Activated CD4-positive, alpha-beta T cell treated with anti-CD3 and anti-CD28 coated beads for 48 hours (primary cell): ENCODE measurements around the gene EFCAB6.

Source experiments
- DNase-seq: peaks from one replicate; pipeline ENCODE4 v3.0.0-alpha.2; 2020

EFCAB6 gene

GRCh38 chr22:43829904-43830851, 18.1 kb upstream of the EFCAB6 start:
- no peak for DNase-seq

DNA sequence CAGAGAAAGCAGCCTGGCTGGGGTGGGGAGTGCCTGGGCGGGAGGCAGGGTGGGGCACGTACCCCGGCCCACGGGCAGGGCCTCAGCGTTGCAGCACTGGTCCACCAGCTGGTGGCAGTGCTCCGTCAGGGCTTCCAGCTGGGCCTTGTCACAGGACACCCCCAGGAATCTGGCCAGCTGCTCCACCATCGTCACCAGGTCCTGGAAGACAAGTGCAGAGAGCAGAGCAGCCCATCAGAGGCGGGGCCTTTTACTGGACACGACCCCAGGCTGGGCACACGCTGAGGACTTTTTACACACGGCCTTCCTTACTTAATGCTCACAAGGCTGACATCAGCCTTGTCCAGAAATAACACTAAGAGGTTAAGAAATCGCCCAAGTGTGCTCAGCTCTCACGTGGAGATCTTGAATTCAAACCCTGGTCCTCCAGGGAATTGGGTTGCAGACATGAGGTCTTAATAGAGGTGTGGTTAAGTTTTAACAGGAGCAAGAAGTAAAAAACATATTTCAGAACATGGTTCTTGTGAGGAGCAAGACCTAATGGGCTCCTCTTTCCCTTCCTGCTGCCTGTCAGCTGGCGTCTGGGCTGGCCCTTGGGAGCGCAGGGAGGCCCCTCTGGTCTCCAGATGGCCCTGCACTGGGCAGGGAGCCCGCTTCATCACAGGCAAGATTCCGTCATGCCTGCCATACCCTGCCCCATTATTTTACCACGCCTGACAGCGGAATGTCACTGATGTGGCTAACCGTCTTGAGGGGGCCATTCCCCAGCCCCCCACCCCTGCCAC, 17.1 kb upstream of the EFCAB6 start:
- DNase-seq, result no peak

- DNase-seq, result no peak
These were observed 16.6 kb upstream of the EFCAB6 start for GRCh38 chr22:43828725-43828997.

GRCh38 chr22:43827926-43828724, 16.0 kb upstream of the EFCAB6 start:
- no peak for DNase-seq

DNA sequence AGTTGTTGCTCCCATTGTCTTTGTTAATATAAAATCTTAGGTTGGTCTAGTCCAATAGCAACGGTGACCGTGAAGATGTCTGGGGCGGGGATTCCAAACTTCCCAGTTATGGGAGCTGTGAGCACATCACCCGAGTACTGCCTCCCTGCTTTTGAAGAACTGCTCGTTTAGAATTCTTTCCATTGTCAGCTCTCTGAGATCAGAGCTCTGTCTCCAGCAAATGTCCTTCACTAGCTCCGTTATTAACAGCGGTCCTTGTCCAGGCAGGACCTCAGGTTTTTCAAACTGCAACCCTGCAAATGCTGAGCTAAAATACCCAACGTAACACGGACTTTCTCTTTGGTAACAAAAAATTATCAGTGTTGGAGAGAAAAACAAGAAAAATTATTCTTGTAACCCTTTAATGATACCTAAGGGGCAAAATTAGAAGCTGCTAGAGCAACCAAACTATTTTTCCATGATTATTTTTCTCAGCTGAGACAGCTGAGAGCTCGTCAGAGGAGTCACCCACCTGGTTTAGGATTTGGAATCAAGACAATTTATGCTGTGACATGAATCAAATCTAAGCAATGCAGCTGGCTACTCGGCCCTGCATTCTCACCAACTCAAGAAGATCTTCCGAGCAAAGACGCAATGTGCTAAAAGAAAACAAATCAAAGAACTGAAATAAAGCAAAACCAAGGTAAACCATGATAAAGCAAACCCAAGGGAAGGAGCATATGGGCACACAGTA, 15.1 kb upstream of the EFCAB6 start:
- no peak for DNase-seq

- no peak for DNase-seq
These were observed 14.3 kb upstream of the EFCAB6 start for GRCh38 chr22:43826142-43827002.

DNA sequence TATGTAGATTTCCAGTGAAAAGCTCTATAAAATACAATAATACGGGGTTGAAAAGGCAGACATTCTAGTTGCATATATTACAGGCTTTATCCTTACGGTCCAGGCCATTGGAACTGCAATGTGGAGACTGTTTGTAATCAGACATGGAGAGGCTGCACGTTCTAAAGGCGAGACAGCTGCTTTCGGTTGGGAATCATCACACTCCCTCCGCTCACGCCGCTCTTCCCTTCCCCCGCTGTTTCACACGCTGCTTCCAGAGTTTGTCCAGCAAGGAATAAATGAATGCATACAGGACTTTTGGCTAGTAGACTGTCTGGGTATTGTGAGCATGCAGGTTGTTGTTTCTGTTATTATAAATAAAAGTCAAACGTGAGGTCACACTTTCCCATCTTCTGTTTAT, 13.5 kb upstream of the EFCAB6 start:
- DNase-seq, result no peak

- no peak for DNase-seq
These were observed 12.8 kb upstream of the EFCAB6 start for GRCh38 chr22:43824724-43825420.

- no peak for DNase-seq
These were observed 12.0 kb upstream of the EFCAB6 start for GRCh38 chr22:43823911-43824665.

GRCh38 chr22:43823353-43823908, 11.3 kb upstream of the EFCAB6 start:
- DNase-seq, result no peak

- DNase-seq, result no peak
These were observed 9.7 kb upstream of the EFCAB6 start for GRCh38 chr22:43821606-43822425.

DNA sequence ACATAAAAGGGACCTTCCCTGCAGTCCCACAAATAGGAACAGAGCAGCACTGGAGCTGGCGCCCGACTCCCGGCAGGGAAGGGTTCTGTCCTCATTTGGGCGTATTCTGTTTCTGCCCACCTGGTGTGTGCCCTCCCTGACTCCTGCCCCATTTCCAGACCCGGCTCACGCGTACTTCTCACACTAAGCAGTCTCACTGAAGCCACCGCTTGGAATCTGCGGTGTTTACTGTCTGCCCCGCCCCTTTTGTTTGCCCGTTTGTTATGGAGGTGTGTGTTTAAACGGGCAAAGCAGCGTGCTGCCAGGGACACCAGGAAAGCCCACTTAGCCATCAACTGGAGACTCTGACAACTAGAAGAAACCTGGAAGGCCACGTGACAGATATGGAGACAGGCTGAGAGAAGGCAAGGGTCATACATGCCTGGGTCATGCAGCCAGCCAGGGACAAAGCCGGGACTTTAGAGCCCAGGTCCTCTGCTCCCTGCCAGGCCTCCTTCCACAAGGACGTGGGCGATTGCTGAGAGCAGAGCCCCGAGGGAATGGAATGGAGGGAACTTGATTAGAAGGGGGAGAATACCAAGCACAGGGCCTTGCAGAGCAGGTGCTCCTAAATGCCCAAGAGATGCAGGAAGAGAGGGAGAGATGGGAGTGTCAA, 8.7 kb upstream of the EFCAB6 start:
- DNase-seq, result no peak

GRCh38 chr22:43819931-43820640, 8.0 kb upstream of the EFCAB6 start:
- no peak for DNase-seq

DNA sequence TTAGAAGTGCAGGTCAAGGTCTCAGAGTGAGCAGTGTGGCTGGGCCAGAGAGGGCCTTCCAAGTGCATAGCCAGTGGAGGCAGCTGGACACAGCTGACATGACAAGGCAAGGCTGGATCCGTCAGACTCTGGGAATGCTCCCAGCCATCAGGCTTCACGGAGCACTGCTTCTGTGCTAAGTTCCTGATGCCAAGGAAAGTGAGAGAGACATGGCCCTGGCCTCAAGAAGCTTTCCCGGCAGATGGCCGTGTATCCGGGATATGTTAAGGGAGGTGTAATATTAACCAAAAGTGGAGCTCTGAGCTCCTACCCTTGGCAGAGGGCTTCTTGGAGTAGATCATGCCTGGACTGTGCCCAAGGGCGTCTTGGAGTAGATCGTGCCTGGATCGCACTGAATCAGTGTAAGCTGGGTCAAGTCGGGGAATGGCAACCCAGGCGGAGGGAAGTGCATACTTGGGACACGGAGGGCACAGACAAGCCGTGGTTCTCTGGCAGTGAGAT, 7.4 kb upstream of the EFCAB6 start:
- no peak for DNase-seq

DNA sequence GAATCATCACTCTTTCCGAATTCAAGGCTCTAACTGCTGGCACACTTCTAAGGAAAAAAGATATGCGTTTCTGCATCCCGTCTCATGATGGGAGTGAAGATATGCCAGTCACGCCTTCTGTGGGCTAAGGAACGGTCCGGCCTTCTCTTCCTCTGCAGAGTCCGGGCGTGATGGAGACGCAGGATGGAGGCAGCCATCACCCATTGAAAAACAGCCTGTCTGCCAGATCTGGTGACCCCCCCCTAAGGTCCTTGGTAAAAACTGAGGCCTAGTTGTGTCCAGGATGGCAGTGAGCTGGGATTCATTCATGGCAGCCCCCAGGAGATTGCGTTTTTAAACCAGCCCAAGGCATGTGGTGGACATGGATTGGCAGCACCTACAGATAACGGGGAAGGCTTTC, 6.9 kb upstream of the EFCAB6 start:
- no peak for DNase-seq

DNA sequence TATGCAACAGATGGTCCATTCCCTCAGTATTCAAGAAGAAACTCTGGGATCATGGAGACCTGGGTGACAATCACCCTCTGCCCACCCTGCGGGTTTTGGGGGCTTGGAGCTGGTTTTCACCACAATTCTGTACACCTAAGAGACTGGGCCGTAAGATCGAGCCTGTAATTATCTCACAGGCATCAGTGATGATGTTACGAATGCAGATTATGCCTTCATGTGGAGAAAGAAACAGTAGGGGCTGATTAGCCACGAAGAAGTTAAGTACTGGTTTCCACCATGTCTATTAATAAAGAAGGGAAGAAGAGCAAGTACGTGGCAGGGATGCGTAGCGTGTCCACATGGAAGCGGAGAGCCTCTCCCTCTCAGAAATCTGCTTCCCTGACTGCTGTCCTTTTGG, 5.3 kb upstream of the EFCAB6 start:
- no peak for DNase-seq

- DNase-seq, result no peak
These were observed 2.2 kb upstream of the EFCAB6 start for GRCh38 chr22:43814264-43814663.

DNA sequence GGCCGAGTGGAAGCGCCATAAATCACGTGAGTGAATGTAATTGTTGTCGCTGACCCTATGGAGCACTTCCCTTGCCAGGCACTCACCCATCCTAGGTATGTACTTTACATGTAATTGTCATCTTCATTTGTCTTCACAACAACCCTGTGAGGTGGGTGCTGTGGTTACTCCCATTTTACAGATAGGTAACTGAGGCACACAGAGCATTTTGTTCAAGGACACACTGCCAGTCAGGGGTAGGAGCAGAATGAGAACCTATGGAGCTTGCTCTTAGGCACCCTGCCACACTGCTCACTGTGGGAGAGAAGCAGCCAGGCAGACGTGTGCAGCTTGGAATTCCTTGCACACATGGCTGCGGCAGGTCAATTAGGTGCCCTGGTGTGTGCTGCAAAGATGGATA, 785 bp upstream of the EFCAB6 start:
- no peak for DNase-seq
